A549 (cell line): ENCODE measurements around the gene STRA8. TPM values are rescaled to one million over a fixed set of nuclear protein-coding genes. Genes with fewer than 3 reads are reported as not detected.
"Not testable (repeated sequence)": the region's sequence is repeated elsewhere in the genome, so short reads cannot be mapped to it uniquely, and the experiment has no call there.

Experiments
- ATAC-seq, 2 experiments: fragments of 200-7000 bp in 1 of 2; fragments of >200 bp in 1 of 2; cut with Nextera tagmentation in 1 of 2; cut with Tn5 transposase in 1 of 2; 3 replicates each; pipeline versions ENCODE4 v1.8.0 to v1.9.1; 2018 to 2020; ENCODE audit warnings: mild to moderate bottlenecking in 1 of 2, moderate library complexity in 1 of 2
- CTCF ChIA-PET: fragments of 300-600 bp; sonication (Branson Sonifier 250); formaldehyde crosslinking; extraction: SDS; loops from one replicate; lab custom pipeline; 2021; ENCODE audit warnings: antibody characterized with exemption, inconsistent platforms; lab: Yijun Ruan, JAX
- POLR2A ChIA-PET: fragments of 350-600 bp; formaldehyde crosslinking; extraction: SDS; loops from one replicate; lab custom pipeline; 2021; ENCODE audit warnings: antibody characterized with exemption, inconsistent platforms; lab: Yijun Ruan, JAX
- DNase-seq, 2 experiments: peaks; one replicate each; pipeline versions ENCODE4 v3.0.0 to v3.0.0-alpha.2; 2011 to 2016; ENCODE audit warnings: low read depth in 1 of 2, low spot score in 1 of 2
- FAIRE-seq: peaks from 2 replicates; lab custom pipeline; 2011; peaks lifted over from hg19 to GRCh38; lab: Jason Lieb, UNC
- H3K27ac ChIP-seq, 2 experiments: fragments of >200 bp; sonication (Bioruptor Twin); formaldehyde crosslinking; 3 replicates each; pipeline ENCODE4 v1.5.1; 2016 to 2017
- H3K4me1 ChIP-seq: fragments of >200 bp; sonication (Bioruptor Twin); formaldehyde crosslinking; 3 replicates; pipeline ENCODE4 v1.6.1; 2016
- H3K4me2 ChIP-seq: fragments of >200 bp; sonication (Bioruptor Twin); formaldehyde crosslinking; 3 replicates; pipeline ENCODE4 v1.6.1; 2016
- H3K4me3 ChIP-seq: fragments of >200 bp; sonication (Bioruptor Twin); formaldehyde crosslinking; 3 replicates; pipeline ENCODE4 v1.5.1; 2016
- H3K9me3 ChIP-seq: fragments of >200 bp; sonication (Bioruptor Twin); formaldehyde crosslinking; 3 replicates; pipeline ENCODE4 v1.6.1; 2016
- BCL3 ChIP-seq: fragments of >200 bp; sonication (Bioruptor Twin); formaldehyde crosslinking; IDR thresholded peaks from 3 replicates; pipeline ENCODE4 v1.6.1; 2016
- CBX8 ChIP-seq: fragments of 200-600 bp; sonication (generic); IDR thresholded peaks from 2 replicates; pipeline ENCODE4 v1.6.1; 2016
- CHD2 ChIP-seq: fragments of 150-350 bp; IDR thresholded peaks from 2 replicates; pipeline ENCODE4 v1.6.1; 2014; ENCODE audit warnings: low read length; ENCODE audit not compliant: partially characterized antibody
- CTCF ChIP-seq: fragments of >200 bp; sonication (Bioruptor Twin); formaldehyde crosslinking; IDR thresholded peaks from 3 replicates; pipeline ENCODE4 v1.5.1; 2016
- EHF ChIP-seq: fragments of 250-450 bp; sonication (Bioruptor Pico); IDR thresholded peaks from 2 replicates; pipeline ENCODE4 v1.5.0; 2020; ENCODE audit warnings: mild to moderate bottlenecking
- EHMT2 ChIP-seq: fragments of 200-600 bp; sonication (generic); IDR thresholded peaks from 2 replicates; pipeline ENCODE4 v1.6.1; 2016; ENCODE audit warnings: antibody characterized with exemption, low read depth, mild to moderate bottlenecking, moderate library complexity
- FOSB ChIP-seq: fragments of 250-450 bp; sonication (Bioruptor Pico); IDR thresholded peaks from 2 replicates; pipeline ENCODE4 v1.5.0; 2020; ENCODE audit warnings: mild to moderate bottlenecking, moderate library complexity
- JUN ChIP-seq, 2 experiments: fragments of >200 bp; sonication (Bioruptor Twin); formaldehyde crosslinking; IDR thresholded peaks; 2 replicates in 1 of 2; 3 replicates in 1 of 2; pipeline ENCODE4 v1.6.1; 2016 to 2017
- KDM1A ChIP-seq: fragments of 200-600 bp; sonication (generic); IDR thresholded peaks from 2 replicates; pipeline ENCODE4 v1.6.1; 2016; ENCODE audit warnings: low read depth, mild to moderate bottlenecking
- KDM5A ChIP-seq: fragments of 200-600 bp; sonication (generic); IDR thresholded peaks from 2 replicates; pipeline ENCODE4 v1.6.1; 2016; ENCODE audit warnings: antibody characterized with exemption, mild to moderate bottlenecking
- MAFK ChIP-seq: fragments of 450-650 bp; IDR thresholded peaks from 2 replicates; pipeline ENCODE4 v1.6.1; 2014; ENCODE audit not compliant: partially characterized antibody
- MAX ChIP-seq: IDR thresholded peaks from 2 replicates; pipeline ENCODE4 v1.6.1; 2012
- PHF8 ChIP-seq: fragments of 200-600 bp; sonication (generic); IDR thresholded peaks from 2 replicates; pipeline ENCODE4 v1.6.1; 2016; ENCODE audit warnings: low read depth, mild to moderate bottlenecking, antibody characterized with exemption, moderate library complexity, borderline replicate concordance
- POLR2A ChIP-seq: IDR thresholded peaks from 2 replicates; pipeline ENCODE4 v1.6.1; 2012; ENCODE audit warnings: mild to moderate bottlenecking, low read length
- POLR2AphosphoS2 ChIP-seq: conservative IDR thresholded peaks from 2 replicates; pipeline ENCODE4 v1.6.1; 2012; ENCODE audit warnings: low read length, improper control_type of control experiment, inconsistent platforms
- USF2 ChIP-seq: fragments of 450-650 bp; IDR thresholded peaks from 2 replicates; pipeline ENCODE4 v1.6.1; 2014; ENCODE audit warnings: antibody characterized with exemption
- ZSCAN20 ChIP-seq: fragments of 250-450 bp; sonication (Bioruptor Pico); IDR thresholded peaks from 2 replicates; pipeline ENCODE4 v1.8.0; 2022; ENCODE audit warnings: mild to moderate bottlenecking, moderate library complexity
- WGBS: methylation state at CpG from one replicate; pipeline ENCODE4 v1.1.6; 2017; ENCODE audit errors: missing lambda C conversion rate; 5-methylcytosine and 5-hydroxymethylcytosine counted together
- polyA plus RNA-seq, 4 experiments: library from polyadenylated mRNA; depleted of rRNA in 3 of 4; stranded (reverse); fragments of >200 nt; fragmentation: RNase III in 1 of 4; extraction: RNeasy Plus Mini Kit Qiagen cat#74134 plus additional on column Dnase treatment in 1 of 4; gene quantifications; 2 replicates in 3 of 4; 3 replicates in 1 of 4; pipeline ENCODE4 v1.2.3, GENCODE V29; 2011 to 2017

STRA8 gene
- polyA plus RNA-seq, 2 of the 4 experiments (the other 2 are of a cell fraction): not detected

GRCh38 chr7:135211179-135211945 is 22.3 kb upstream of the STRA8 start, which contains the start of gene WDR91:
Gene WDR91, minus strand, starts transcription at chr7:135211526. Its CDS starts 24 bp downstream, at chr7:135211502.
- H3K4me2 ChIP-seq: peak within 1 kb of the TSS; percentile 87
- 0 out of 3 replicates have a peak, but pooled peaks cover 10% of the 10 kb centered on the region for H3K4me1 ChIP-seq
- H3K4me3 ChIP-seq: peak within 1 kb of the TSS; percentile 76
- ATAC-seq: peak; percentile 94
- H3K9me3 ChIP-seq: no peaks in the 10 kb centered on the region
- no peak for TF ChIP-seq ZSCAN20
- TF ChIP-seq FOSB: no peak
- TF ChIP-seq CTCF: peak; percentile 16; the same call in 2 of the 3 replicates
- TF ChIP-seq PHF8: peak; percentile 44; the same call in 1 of the 2 replicates
- 0 out of 2 replicates have a peak, but pooled peaks have one; percentile 23 for TF ChIP-seq KDM5A
- TF ChIP-seq JUN (IDR thresholded peaks at IDR 0.05): peak in 1 of 2 experiments; percentile 56; a peak in 1 of 5 replicates
- TF ChIP-seq BCL3: peak; percentile 57; the same call in 1 of the 3 replicates
- TF ChIP-seq MAFK: no peak
- peak; percentile 34; the same call in 1 of the 2 replicates for TF ChIP-seq MAX
- peak; percentile 78 for TF ChIP-seq POLR2A
- DNase-seq: peak; percentile 90 to 97
- POLR2A ChIA-PET: interaction anchor here (0.6 to 1.8 kb wide), 8 partner anchors 8 to 300 kb away, joined by 3 to 5 read pairs (median 3); partner anchors contain the start of gene CYREN
- WGBS: under 1% methylated on average over 28 of the region's 82 CpGs
- CTCF ChIA-PET: interaction anchor here (2.3 kb wide), 1 partner anchor 9 kb away, joined by 7 read pairs; no protein-coding TSS in a partner anchor
- H3K27ac ChIP-seq: peak within 1 kb of the TSS; percentile 74 to 85
- FAIRE-seq: no peak

GRCh38 chr7:135211946-135212685 is 21.5 kb upstream of the STRA8 start:
- ChIA-PET POLR2A (interaction anchor here (0.6 to 1.5 kb wide), 7 partner anchors 10 to 299 kb away, joined by 3 to 5 read pairs (median 3); partner anchors contain the start of gene CYREN), CTCF (interaction anchor here (2.3 kb wide), 1 partner anchor 8 kb away, joined by 7 read pairs; no protein-coding TSS in a partner anchor)
- H3K9me3 ChIP-seq, H3K4me1 ChIP-seq, ATAC-seq, FAIRE-seq, DNase-seq: not testable (repeated sequence)
- WGBS: 45% methylated on average over 30 of the region's 30 CpGs
- Histone ChIP-seq H3K4me3 (peak overlapping the region; percentile 76), H3K27ac (peak overlapping the region; percentile 74 to 85), H3K4me2 (peak overlapping the region; percentile 87)
- TF ChIP-seq MAX: 0 out of 2 replicates have a peak, but pooled peaks have one; percentile 0

- no peak overlapping the region for H3K4me2 ChIP-seq
These were observed 19.8 kb upstream of the STRA8 start for GRCh38 chr7:135213831-135214230.

More at GRCh38 chr7:135213831-135214230, 19.8 kb upstream of the STRA8 start:
- WGBS: 73% methylated on average over 2 of the region's 2 CpGs
- TF ChIP-seq CHD2 (no peak), EHMT2 (no peak), KDM1A (no peak), USF2 (no peak), EHF (CRISPR knock-in tag) (no peak), POLR2AphosphoS2 (no peak), CBX8 (no peak)
- TF ChIP-seq, all 56 proteins: peak for 0
- Histone ChIP-seq H3K27ac (no peak overlapping the region), H3K4me3 (no peak overlapping the region), H3K4me1 (peaks cover 23% of the 10 kb centered on the region), H3K9me3 (no peaks in the 10 kb centered on the region)
- no peak for ATAC-seq
- no peak for DNase-seq
- ChIA-PET CTCF (no interaction called here), POLR2A (no interaction called here)
- FAIRE-seq: no peak
